ENCODE results near the gene SOCS3.
"Not testable (repeated sequence)": the region's sequence is repeated elsewhere in the genome, so short reads cannot be mapped to it uniquely, and the experiment has no call there.

The SOCS3 gene

GRCh38 chr17:78332991-78333390 lies 26.9 kb downstream of the SOCS3 start:
- Histone ChIP-seq H3K27me3 (ENCODE audit: control insufficient read depth in 2 of 2, insufficient read depth in 2 of 2, low read length in 2 of 2) (no peaks in the 10 kb centered on the region), H3K27ac (ENCODE audit: low read depth in 2 of 2, low read length in 2 of 2) (no peak overlapping the region), H3K9me3 (ENCODE audit: control insufficient read depth in 2 of 2, low read length in 2 of 2) (no peaks in the 10 kb centered on the region), H3K4me1 (ENCODE audit: control insufficient read depth in 2 of 2, insufficient read depth in 2 of 2, low read length in 2 of 2) (peaks cover 0 to 3% of the 10 kb centered on the region in 2 donors), H3K9ac (ENCODE audit: low read depth in 1 of 2, low read length in 2 of 2) (no peak overlapping the region), H3K4me3 (ENCODE audit: low read length in 2 of 2) (no peak overlapping the region), H3K36me3 (ENCODE audit: control insufficient read depth in 2 of 2, insufficient read depth in 2 of 2, low read length in 2 of 2) (no peaks in the 10 kb centered on the region)

DNA sequence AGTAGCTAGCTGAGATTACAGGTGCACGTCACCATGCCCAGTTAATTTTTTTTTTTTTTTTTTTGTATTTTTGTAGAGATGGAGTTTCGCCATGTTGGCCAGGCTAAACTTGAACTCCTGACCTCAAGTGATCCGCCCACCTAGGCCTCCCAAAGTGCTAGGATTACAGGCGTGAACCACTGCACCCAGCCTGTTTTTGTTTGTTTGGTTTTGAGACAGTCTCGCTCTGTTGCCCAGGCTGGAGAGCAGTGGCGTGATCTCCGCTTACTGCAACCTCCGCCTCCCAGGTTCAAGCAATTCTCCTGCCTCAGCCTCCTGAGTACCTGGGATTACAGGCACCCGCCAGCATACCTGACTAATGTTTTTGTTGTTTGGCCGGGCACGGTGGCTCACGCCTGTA lies 28.5 kb downstream of the SOCS3 start:
- H3K4me3 ChIP-seq (ENCODE audit: low read length in 2 of 2); H3K4me1 ChIP-seq (ENCODE audit: control insufficient read depth in 2 of 2, insufficient read depth in 2 of 2, low read length in 2 of 2); H3K27ac ChIP-seq (ENCODE audit: low read depth in 2 of 2, low read length in 2 of 2); H3K9ac ChIP-seq (ENCODE audit: low read depth in 1 of 2, low read length in 2 of 2); H3K36me3 ChIP-seq (ENCODE audit: control insufficient read depth in 2 of 2, insufficient read depth in 2 of 2, low read length in 2 of 2); H3K27me3 ChIP-seq (ENCODE audit: control insufficient read depth in 2 of 2, insufficient read depth in 2 of 2, low read length in 2 of 2); H3K9me3 ChIP-seq (ENCODE audit: control insufficient read depth in 2 of 2, low read length in 2 of 2): not testable (repeated sequence)

- no peaks in the 10 kb centered on the region for H3K9me3 ChIP-seq (ENCODE audit: control insufficient read depth in 2 of 2, low read length in 2 of 2)
- no peaks in the 10 kb centered on the region for H3K27me3 ChIP-seq (ENCODE audit: control insufficient read depth in 2 of 2, insufficient read depth in 2 of 2, low read length in 2 of 2)
- no peak overlapping the region for H3K9ac ChIP-seq (ENCODE audit: low read depth in 1 of 2, low read length in 2 of 2)
- no peaks in the 10 kb centered on the region for H3K36me3 ChIP-seq (ENCODE audit: control insufficient read depth in 2 of 2, insufficient read depth in 2 of 2, low read length in 2 of 2)
- H3K4me3 ChIP-seq (ENCODE audit: low read length in 2 of 2), result no peak overlapping the region
- H3K4me1 ChIP-seq (ENCODE audit: control insufficient read depth in 2 of 2, insufficient read depth in 2 of 2, low read length in 2 of 2), result no peaks in the 10 kb centered on the region
- H3K27ac ChIP-seq (ENCODE audit: low read depth in 2 of 2, low read length in 2 of 2), result no peak overlapping the region
Observed at GRCh38 chr17:78330570-78331224, 29.2 kb downstream of the SOCS3 start.

- Histone ChIP-seq H3K9me3 (ENCODE audit: control insufficient read depth in 2 of 2, low read length in 2 of 2) (no peaks in the 10 kb centered on the region), H3K27me3 (ENCODE audit: control insufficient read depth in 2 of 2, insufficient read depth in 2 of 2, low read length in 2 of 2) (no peaks in the 10 kb centered on the region), H3K27ac (ENCODE audit: low read depth in 2 of 2, low read length in 2 of 2) (no peak overlapping the region), H3K36me3 (ENCODE audit: control insufficient read depth in 2 of 2, insufficient read depth in 2 of 2, low read length in 2 of 2) (no peaks in the 10 kb centered on the region), H3K4me1 (ENCODE audit: control insufficient read depth in 2 of 2, insufficient read depth in 2 of 2, low read length in 2 of 2) (peaks cover 4 to 7% of the 10 kb centered on the region in 2 donors), H3K4me3 (ENCODE audit: low read length in 2 of 2) (no peak overlapping the region), H3K9ac (ENCODE audit: low read depth in 1 of 2, low read length in 2 of 2) (no peak overlapping the region)
Observed at GRCh38 chr17:78329263-78330059, 30.4 kb downstream of the SOCS3 start.

DNA sequence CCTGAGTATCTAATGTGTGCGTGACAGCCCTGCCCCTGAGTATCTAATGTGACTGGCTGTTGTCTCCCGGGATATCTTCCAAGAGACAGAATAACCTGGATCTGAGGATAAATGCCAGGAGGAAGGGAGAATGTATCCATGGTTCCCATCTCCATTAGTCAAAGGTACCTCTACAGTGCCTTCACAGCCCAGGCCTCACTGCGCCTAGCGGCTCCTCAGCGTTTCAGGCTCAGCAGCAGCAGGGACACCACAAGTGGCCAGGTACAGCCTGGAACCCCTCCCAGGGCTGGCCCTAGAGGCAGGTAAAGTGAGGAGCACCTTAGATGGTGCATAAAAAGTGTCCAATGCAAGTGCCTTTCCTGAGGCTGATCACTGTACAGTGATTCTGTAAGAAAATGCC lies 32.0 kb downstream of the SOCS3 start:
- Histone ChIP-seq H3K27me3 (ENCODE audit: control insufficient read depth in 2 of 2, insufficient read depth in 2 of 2, low read length in 2 of 2) (no peaks in the 10 kb centered on the region), H3K4me3 (ENCODE audit: low read length in 2 of 2) (no peak overlapping the region), H3K9me3 (ENCODE audit: control insufficient read depth in 2 of 2, low read length in 2 of 2) (no peaks in the 10 kb centered on the region), H3K4me1 (ENCODE audit: control insufficient read depth in 2 of 2, insufficient read depth in 2 of 2, low read length in 2 of 2) (peaks cover 11 to 12% of the 10 kb centered on the region in 2 donors), H3K36me3 (ENCODE audit: control insufficient read depth in 2 of 2, insufficient read depth in 2 of 2, low read length in 2 of 2) (no peaks in the 10 kb centered on the region), H3K9ac (ENCODE audit: low read depth in 1 of 2, low read length in 2 of 2) (no peak overlapping the region), H3K27ac (ENCODE audit: low read depth in 2 of 2, low read length in 2 of 2) (no peak overlapping the region)

GRCh38 chr17:78325076-78325687 lies 34.7 kb downstream of the SOCS3 start:
- Histone ChIP-seq H3K9ac (ENCODE audit: low read depth in 1 of 2, low read length in 2 of 2) (peak overlapping the region; percentile 46 to 47), H3K4me1 (ENCODE audit: control insufficient read depth in 2 of 2, insufficient read depth in 2 of 2, low read length in 2 of 2) (peaks cover 13% of the 10 kb centered on the region in 2 donors), H3K4me3 (ENCODE audit: low read length in 2 of 2) (peak overlapping the region; percentile 6 to 13), H3K9me3 (ENCODE audit: control insufficient read depth in 2 of 2, low read length in 2 of 2) (no peaks in the 10 kb centered on the region), H3K27ac (ENCODE audit: low read depth in 2 of 2, low read length in 2 of 2) (peak overlapping the region; percentile 82 to 88), H3K36me3 (ENCODE audit: control insufficient read depth in 2 of 2, insufficient read depth in 2 of 2, low read length in 2 of 2) (no peaks in the 10 kb centered on the region), H3K27me3 (ENCODE audit: control insufficient read depth in 2 of 2, insufficient read depth in 2 of 2, low read length in 2 of 2) (no peaks in the 10 kb centered on the region)

- Histone ChIP-seq H3K9me3 (ENCODE audit: control insufficient read depth in 2 of 2, low read length in 2 of 2) (no peaks in the 10 kb centered on the region), H3K27ac (ENCODE audit: low read depth in 2 of 2, low read length in 2 of 2) (peak overlapping the region; percentile 82 to 88), H3K4me1 (ENCODE audit: control insufficient read depth in 2 of 2, insufficient read depth in 2 of 2, low read length in 2 of 2) (peaks cover 13 to 15% of the 10 kb centered on the region in 2 donors), H3K36me3 (ENCODE audit: control insufficient read depth in 2 of 2, insufficient read depth in 2 of 2, low read length in 2 of 2) (no peaks in the 10 kb centered on the region), H3K4me3 (ENCODE audit: low read length in 2 of 2) (peak overlapping the region; percentile 6 to 13), H3K9ac (ENCODE audit: low read depth in 1 of 2, low read length in 2 of 2) (peak overlapping the region; percentile 46 to 47), H3K27me3 (ENCODE audit: control insufficient read depth in 2 of 2, insufficient read depth in 2 of 2, low read length in 2 of 2) (no peaks in the 10 kb centered on the region)
Observed at GRCh38 chr17:78324391-78325075, 35.3 kb downstream of the SOCS3 start.

DNA sequence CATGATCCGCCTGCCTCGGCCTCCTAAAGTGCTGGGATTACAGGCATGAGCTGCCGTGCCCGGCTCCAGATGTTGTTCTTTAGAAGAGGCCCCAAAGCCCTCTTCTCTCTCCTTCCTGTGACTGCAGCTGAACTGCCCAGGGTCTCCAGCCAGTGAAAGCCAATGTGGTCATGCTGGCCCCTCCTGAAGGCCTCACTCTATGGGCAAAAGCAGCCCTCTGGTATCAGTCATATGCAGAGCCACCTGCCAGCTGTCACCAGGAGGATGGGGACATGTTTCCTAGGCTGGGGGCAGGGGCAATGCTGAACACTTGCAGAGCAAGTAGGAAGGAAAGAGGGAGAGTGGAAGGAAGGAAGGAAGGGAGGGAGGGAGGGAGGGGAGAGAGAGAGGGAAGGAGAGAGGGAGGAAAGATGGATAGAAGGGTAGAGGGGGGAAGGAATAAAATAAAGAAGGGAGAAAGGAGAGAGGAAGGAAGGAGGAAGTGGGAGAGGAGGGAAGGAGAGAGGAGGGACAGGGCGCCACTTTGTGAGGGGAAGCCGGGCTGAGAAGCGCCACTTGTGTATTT lies 36.0 kb downstream of the SOCS3 start:
- H3K9me3 ChIP-seq (ENCODE audit: control insufficient read depth in 2 of 2, low read length in 2 of 2), result no peaks in the 10 kb centered on the region
- peak overlapping the region; percentile 82 to 88 for H3K27ac ChIP-seq (ENCODE audit: low read depth in 2 of 2, low read length in 2 of 2)
- no peaks in the 10 kb centered on the region for H3K27me3 ChIP-seq (ENCODE audit: control insufficient read depth in 2 of 2, insufficient read depth in 2 of 2, low read length in 2 of 2)
- no peaks in the 10 kb centered on the region for H3K36me3 ChIP-seq (ENCODE audit: control insufficient read depth in 2 of 2, insufficient read depth in 2 of 2, low read length in 2 of 2)
- peaks cover 13 to 20% of the 10 kb centered on the region in 2 donors for H3K4me1 ChIP-seq (ENCODE audit: control insufficient read depth in 2 of 2, insufficient read depth in 2 of 2, low read length in 2 of 2)
- H3K9ac ChIP-seq (ENCODE audit: low read depth in 1 of 2, low read length in 2 of 2), result peak overlapping the region; percentile 0 to 24
- H3K4me3 ChIP-seq (ENCODE audit: low read length in 2 of 2), result no peak overlapping the region

- no peaks in the 10 kb centered on the region for H3K9me3 ChIP-seq (ENCODE audit: control insufficient read depth in 2 of 2, low read length in 2 of 2)
- H3K4me3 ChIP-seq (ENCODE audit: low read length in 2 of 2), result no peak overlapping the region
- H3K4me1 ChIP-seq (ENCODE audit: control insufficient read depth in 2 of 2, insufficient read depth in 2 of 2, low read length in 2 of 2), result peaks cover 17 to 25% of the 10 kb centered on the region in 2 donors
- peak overlapping the region in 1 of 2 donors; percentile 6 for H3K9ac ChIP-seq (ENCODE audit: low read depth in 1 of 2, low read length in 2 of 2)
- H3K36me3 ChIP-seq (ENCODE audit: control insufficient read depth in 2 of 2, insufficient read depth in 2 of 2, low read length in 2 of 2), result no peaks in the 10 kb centered on the region
- no peaks in the 10 kb centered on the region for H3K27me3 ChIP-seq (ENCODE audit: control insufficient read depth in 2 of 2, insufficient read depth in 2 of 2, low read length in 2 of 2)
- H3K27ac ChIP-seq (ENCODE audit: low read depth in 2 of 2, low read length in 2 of 2), result peak overlapping the region; percentile 82 to 88
Observed at GRCh38 chr17:78322858-78323455, 36.9 kb downstream of the SOCS3 start.

Measured in mucosa of rectum (tissue), 2 donors.